ENCODE results near the gene KLHDC3. TPM values are rescaled to one million over a fixed set of nuclear protein-coding genes. Genes with fewer than 3 reads are reported as not detected.
A peak's percentile ranks its signal among the peaks of the same experiment; 100 is the strongest.

KLHDC3 gene
- total and polyA plus RNA-seq, 9 of the 15 experiments (the other 6 are each of a cell fraction or from before 2014, with no cell fraction given): 4.5 to 171 (median 107) TPM

DNA sequence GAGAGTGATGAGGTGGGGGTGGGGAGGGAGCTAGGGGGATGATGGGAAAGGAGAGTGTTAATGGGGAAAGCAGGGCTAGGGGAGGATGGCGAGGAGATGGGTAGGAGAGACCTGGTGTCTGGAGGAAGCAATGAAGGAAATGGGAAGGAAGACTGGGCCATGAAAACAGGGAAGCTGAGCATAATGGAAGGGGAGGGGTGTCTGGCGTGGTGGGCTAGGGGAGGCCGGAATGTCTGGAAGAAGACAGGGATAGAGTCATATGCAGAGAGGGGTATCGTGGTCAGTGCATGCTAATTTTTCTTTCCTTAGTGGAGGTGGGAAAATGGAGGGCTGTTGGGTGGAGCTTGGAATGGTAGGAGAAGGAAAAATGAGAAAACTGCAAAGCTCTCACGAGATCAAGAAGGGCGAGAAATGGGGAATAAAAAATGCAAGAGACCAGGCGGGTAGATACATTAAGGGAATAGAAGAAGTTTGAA, 423 bp downstream of the KLHDC3 start (continued):
- TF ChIP-seq, protein P1, sequence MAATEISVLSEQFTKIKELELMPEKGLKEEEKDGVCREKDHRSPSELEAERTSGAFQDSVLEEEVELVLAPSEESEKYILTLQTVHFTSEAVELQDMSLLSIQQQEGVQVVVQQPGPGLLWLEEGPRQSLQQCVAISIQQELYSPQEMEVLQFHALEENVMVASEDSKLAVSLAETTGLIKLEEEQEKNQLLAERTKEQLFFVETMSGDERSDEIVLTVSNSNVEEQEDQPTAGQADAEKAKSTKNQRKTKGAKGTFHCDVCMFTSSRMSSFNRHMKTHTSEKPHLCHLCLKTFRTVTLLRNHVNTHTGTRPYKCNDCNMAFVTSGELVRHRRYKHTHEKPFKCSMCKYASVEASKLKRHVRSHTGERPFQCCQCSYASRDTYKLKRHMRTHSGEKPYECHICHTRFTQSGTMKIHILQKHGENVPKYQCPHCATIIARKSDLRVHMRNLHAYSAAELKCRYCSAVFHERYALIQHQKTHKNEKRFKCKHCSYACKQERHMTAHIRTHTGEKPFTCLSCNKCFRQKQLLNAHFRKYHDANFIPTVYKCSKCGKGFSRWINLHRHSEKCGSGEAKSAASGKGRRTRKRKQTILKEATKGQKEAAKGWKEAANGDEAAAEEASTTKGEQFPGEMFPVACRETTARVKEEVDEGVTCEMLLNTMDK (IDR thresholded peaks at IDR 0.05; ENCODE audit: borderline replicate concordance, insufficient read depth, low read depth, low read length, poor library complexity, severe bottlenecking): no peak
- TF ChIP-seq, protein P2, sequence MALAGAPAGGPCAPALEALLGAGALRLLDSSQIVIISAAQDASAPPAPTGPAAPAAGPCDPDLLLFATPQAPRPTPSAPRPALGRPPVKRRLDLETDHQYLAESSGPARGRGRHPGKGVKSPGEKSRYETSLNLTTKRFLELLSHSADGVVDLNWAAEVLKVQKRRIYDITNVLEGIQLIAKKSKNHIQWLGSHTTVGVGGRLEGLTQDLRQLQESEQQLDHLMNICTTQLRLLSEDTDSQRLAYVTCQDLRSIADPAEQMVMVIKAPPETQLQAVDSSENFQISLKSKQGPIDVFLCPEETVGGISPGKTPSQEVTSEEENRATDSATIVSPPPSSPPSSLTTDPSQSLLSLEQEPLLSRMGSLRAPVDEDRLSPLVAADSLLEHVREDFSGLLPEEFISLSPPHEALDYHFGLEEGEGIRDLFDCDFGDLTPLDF (CRISPR knock-in tag; IDR thresholded peaks at IDR 0.05): no peak
- TF ChIP-seq GABPA (tag; conservative IDR thresholded peaks at IDR 0.05; ENCODE audit: low read depth) (no peak), BDP1 (IDR thresholded peaks at IDR 0.05; ENCODE audit: insufficient read depth, insufficient read length) (no peak), ZNF507 (tag; conservative IDR thresholded peaks at IDR 0.05) (no peak), TCF7 (IDR thresholded peaks at IDR 0.05; ENCODE audit: borderline replicate concordance) (no peak), ZNF232 (CRISPR knock-in tag; IDR thresholded peaks at IDR 0.05) (no peak), ZFPM2 (CRISPR knock-in tag; IDR thresholded peaks at IDR 0.05) (no peak), ZNF143 (CRISPR knock-in tag; IDR thresholded peaks at IDR 0.05) (no peak), EZH2 (IDR thresholded peaks at IDR 0.05; ENCODE audit: borderline replicate concordance, low read depth, low read length) (no peak), ZFP1 (CRISPR knock-in tag; IDR thresholded peaks at IDR 0.05) (no peak), ZNF12 (CRISPR knock-in tag; IDR thresholded peaks at IDR 0.05) (no peak), DPF2 (IDR thresholded peaks at IDR 0.05) (peak; percentile 52; the same call in 1 of the 2 replicates), ZNF41 (CRISPR knock-in tag; conservative IDR thresholded peaks at IDR 0.05) (no peak), ZC3H8 (IDR thresholded peaks at IDR 0.05) (0 out of 2 replicates have a peak, but pooled peaks have one; percentile 31), ELF2 (CRISPR knock-in tag; IDR thresholded peaks at IDR 0.05) (no peak), EHMT2 (IDR thresholded peaks at IDR 0.05) (peak; percentile 77; the same call in 1 of the 2 replicates), ZSCAN29 (IDR thresholded peaks at IDR 0.05) (no peak)
- TF ChIP-seq, protein P3, sequence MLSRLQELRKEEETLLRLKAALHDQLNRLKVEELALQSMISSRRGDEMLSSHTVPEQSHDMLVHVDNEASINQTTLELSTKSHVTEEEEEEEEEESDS (CRISPR knock-in tag; IDR thresholded peaks at IDR 0.05): no peak
- TF ChIP-seq, protein P4, sequence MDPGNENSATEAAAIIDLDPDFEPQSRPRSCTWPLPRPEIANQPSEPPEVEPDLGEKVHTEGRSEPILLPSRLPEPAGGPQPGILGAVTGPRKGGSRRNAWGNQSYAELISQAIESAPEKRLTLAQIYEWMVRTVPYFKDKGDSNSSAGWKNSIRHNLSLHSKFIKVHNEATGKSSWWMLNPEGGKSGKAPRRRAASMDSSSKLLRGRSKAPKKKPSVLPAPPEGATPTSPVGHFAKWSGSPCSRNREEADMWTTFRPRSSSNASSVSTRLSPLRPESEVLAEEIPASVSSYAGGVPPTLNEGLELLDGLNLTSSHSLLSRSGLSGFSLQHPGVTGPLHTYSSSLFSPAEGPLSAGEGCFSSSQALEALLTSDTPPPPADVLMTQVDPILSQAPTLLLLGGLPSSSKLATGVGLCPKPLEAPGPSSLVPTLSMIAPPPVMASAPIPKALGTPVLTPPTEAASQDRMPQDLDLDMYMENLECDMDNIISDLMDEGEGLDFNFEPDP (CRISPR knock-in tag; IDR thresholded peaks at IDR 0.05): no peak
- TF ChIP-seq, protein P5, sequence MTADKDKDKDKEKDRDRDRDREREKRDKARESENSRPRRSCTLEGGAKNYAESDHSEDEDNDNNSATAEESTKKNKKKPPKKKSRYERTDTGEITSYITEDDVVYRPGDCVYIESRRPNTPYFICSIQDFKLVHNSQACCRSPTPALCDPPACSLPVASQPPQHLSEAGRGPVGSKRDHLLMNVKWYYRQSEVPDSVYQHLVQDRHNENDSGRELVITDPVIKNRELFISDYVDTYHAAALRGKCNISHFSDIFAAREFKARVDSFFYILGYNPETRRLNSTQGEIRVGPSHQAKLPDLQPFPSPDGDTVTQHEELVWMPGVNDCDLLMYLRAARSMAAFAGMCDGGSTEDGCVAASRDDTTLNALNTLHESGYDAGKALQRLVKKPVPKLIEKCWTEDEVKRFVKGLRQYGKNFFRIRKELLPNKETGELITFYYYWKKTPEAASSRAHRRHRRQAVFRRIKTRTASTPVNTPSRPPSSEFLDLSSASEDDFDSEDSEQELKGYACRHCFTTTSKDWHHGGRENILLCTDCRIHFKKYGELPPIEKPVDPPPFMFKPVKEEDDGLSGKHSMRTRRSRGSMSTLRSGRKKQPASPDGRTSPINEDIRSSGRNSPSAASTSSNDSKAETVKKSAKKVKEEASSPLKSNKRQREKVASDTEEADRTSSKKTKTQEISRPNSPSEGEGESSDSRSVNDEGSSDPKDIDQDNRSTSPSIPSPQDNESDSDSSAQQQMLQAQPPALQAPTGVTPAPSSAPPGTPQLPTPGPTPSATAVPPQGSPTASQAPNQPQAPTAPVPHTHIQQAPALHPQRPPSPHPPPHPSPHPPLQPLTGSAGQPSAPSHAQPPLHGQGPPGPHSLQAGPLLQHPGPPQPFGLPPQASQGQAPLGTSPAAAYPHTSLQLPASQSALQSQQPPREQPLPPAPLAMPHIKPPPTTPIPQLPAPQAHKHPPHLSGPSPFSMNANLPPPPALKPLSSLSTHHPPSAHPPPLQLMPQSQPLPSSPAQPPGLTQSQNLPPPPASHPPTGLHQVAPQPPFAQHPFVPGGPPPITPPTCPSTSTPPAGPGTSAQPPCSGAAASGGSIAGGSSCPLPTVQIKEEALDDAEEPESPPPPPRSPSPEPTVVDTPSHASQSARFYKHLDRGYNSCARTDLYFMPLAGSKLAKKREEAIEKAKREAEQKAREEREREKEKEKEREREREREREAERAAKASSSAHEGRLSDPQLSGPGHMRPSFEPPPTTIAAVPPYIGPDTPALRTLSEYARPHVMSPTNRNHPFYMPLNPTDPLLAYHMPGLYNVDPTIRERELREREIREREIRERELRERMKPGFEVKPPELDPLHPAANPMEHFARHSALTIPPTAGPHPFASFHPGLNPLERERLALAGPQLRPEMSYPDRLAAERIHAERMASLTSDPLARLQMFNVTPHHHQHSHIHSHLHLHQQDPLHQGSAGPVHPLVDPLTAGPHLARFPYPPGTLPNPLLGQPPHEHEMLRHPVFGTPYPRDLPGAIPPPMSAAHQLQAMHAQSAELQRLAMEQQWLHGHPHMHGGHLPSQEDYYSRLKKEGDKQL (CRISPR knock-in tag; IDR thresholded peaks at IDR 0.05; ENCODE audit: borderline replicate concordance): no peak
